ENCODE data around the gene LAMA1.

LAMA1 gene

GRCh38 chr18:7111134-7111533 lies 6.5 kb downstream of the LAMA1 start:
- H3K9me3 ChIP-seq (ENCODE audit: control extremely low read depth in 1 of 5, control insufficient read depth in 4 of 5, insufficient read depth in 2 of 5, low read depth in 1 of 5, low read length in 4 of 5) = peaks cover 0 to 3% (median 0%) of the 10 kb centered on the region in 5 experiments

GRCh38 chr18:7105943-7106342 lies 11.7 kb downstream of the LAMA1 start:
- Histone ChIP-seq H3K27me3 (replicated peaks in 2 of 5; ENCODE audit: control insufficient read depth in 4 of 5, insufficient read depth in 5 of 5, low read length in 4 of 5) (peaks cover 4 to 12% (median 8%) of the 10 kb centered on the region in 5 experiments), H3K4me1 (ENCODE audit: control extremely low read depth in 1 of 4, control insufficient read depth in 4 of 4, insufficient read depth in 4 of 4, low read length in 3 of 4) (no peaks in the 10 kb centered on the region), H3K9me3 (ENCODE audit: control extremely low read depth in 1 of 5, control insufficient read depth in 4 of 5, insufficient read depth in 2 of 5, low read depth in 1 of 5, low read length in 4 of 5) (no peaks in the 10 kb centered on the region), H3K36me3 (ENCODE audit: control insufficient read depth in 4 of 4, insufficient read depth in 4 of 4, low read length in 3 of 4) (no peaks in the 10 kb centered on the region), H3K27ac (ENCODE audit: insufficient read depth in 1 of 2, low read depth in 1 of 2, low read length in 2 of 2, poor library complexity in 1 of 2, severe bottlenecking in 2 of 2) (no peak overlapping the region), H3K4me3 (ENCODE audit: control insufficient read depth in 1 of 7, extremely low read depth in 1 of 7, insufficient read depth in 4 of 7, low read depth in 2 of 7, low read length in 6 of 7) (no peak overlapping the region)
- 95% methylated on average over 4 of the region's 5 CpGs for WGBS (ENCODE audit: insufficient coverage)
- POLR2A ChIA-PET = no interaction called here
- no peak for DNase-seq
- CTCF ChIA-PET = no interaction called here

More at GRCh38 chr18:7111134-7111533, 6.5 kb downstream of the LAMA1 start:
- no peak for DNase-seq
- 100% methylated on average over 2 of the region's 2 CpGs for WGBS (ENCODE audit: insufficient coverage)
- H3K36me3 ChIP-seq (ENCODE audit: control insufficient read depth in 4 of 4, insufficient read depth in 4 of 4, low read length in 3 of 4) = no peaks in the 10 kb centered on the region
- H3K4me1 ChIP-seq (ENCODE audit: control extremely low read depth in 1 of 4, control insufficient read depth in 4 of 4, insufficient read depth in 4 of 4, low read length in 3 of 4) = peaks cover 0 to 4% (median under 1%) of the 10 kb centered on the region in 4 experiments
- POLR2A ChIA-PET = no interaction called here
- no peak overlapping the region for H3K4me3 ChIP-seq (ENCODE audit: control insufficient read depth in 1 of 7, extremely low read depth in 1 of 7, insufficient read depth in 4 of 7, low read depth in 2 of 7, low read length in 6 of 7)
- CTCF ChIA-PET = no interaction called here
- H3K27me3 ChIP-seq (replicated peaks in 2 of 5; ENCODE audit: control insufficient read depth in 4 of 5, insufficient read depth in 5 of 5, low read length in 4 of 5) = peaks cover 5 to 47% (median 32%) of the 10 kb centered on the region in 5 experiments
- H3K27ac ChIP-seq (ENCODE audit: insufficient read depth in 1 of 2, low read depth in 1 of 2, low read length in 2 of 2, poor library complexity in 1 of 2, severe bottlenecking in 2 of 2) = no peak overlapping the region

- 89% methylated on average over 1 of the region's 7 CpGs for WGBS (ENCODE audit: insufficient coverage)
- ChIA-PET POLR2A (no interaction called here), CTCF (no interaction called here)
- H3K4me3 ChIP-seq (ENCODE audit: control insufficient read depth in 1 of 7, extremely low read depth in 1 of 7, insufficient read depth in 4 of 7, low read depth in 2 of 7, low read length in 6 of 7) = no peak overlapping the region
- H3K27me3 ChIP-seq (replicated peaks in 2 of 5; ENCODE audit: control insufficient read depth in 4 of 5, insufficient read depth in 5 of 5, low read length in 4 of 5) = peaks cover under 1 to 10% (median 8%) of the 10 kb centered on the region in 5 experiments
- H3K27ac ChIP-seq (ENCODE audit: insufficient read depth in 1 of 2, low read depth in 1 of 2, low read length in 2 of 2, poor library complexity in 1 of 2, severe bottlenecking in 2 of 2) = no peak overlapping the region
- no peaks in the 10 kb centered on the region for H3K36me3 ChIP-seq (ENCODE audit: control insufficient read depth in 4 of 4, insufficient read depth in 4 of 4, low read length in 3 of 4)
- H3K4me1 ChIP-seq (ENCODE audit: control extremely low read depth in 1 of 4, control insufficient read depth in 4 of 4, insufficient read depth in 4 of 4, low read length in 3 of 4) = no peaks in the 10 kb centered on the region
- DNase-seq = no peak
- H3K9me3 ChIP-seq (ENCODE audit: control extremely low read depth in 1 of 5, control insufficient read depth in 4 of 5, insufficient read depth in 2 of 5, low read depth in 1 of 5, low read length in 4 of 5) = no peaks in the 10 kb centered on the region
Measured at GRCh38 chr18:7105268-7105667, 12.3 kb downstream of the LAMA1 start.

GRCh38 chr18:7104649-7105048 lies 12.9 kb downstream of the LAMA1 start:
- CTCF ChIA-PET = no interaction called here
- POLR2A ChIA-PET = no interaction called here
- 100% methylated on average over 4 of the region's 4 CpGs for WGBS (ENCODE audit: insufficient coverage)

GRCh38 chr18:7102131-7102530 lies 15.5 kb downstream of the LAMA1 start:
- no peaks in the 10 kb centered on the region for H3K36me3 ChIP-seq (ENCODE audit: control insufficient read depth in 4 of 4, insufficient read depth in 4 of 4, low read length in 3 of 4)
- no CpG with 5 or more reads among the region's 2 CpGs for WGBS (ENCODE audit: insufficient coverage)
- DNase-seq = no peak
- ChIA-PET POLR2A (no interaction called here), CTCF (no interaction called here)
- H3K4me1 ChIP-seq (ENCODE audit: control extremely low read depth in 1 of 4, control insufficient read depth in 4 of 4, insufficient read depth in 4 of 4, low read length in 3 of 4) = no peaks in the 10 kb centered on the region
- H3K27ac ChIP-seq (ENCODE audit: insufficient read depth in 1 of 2, low read depth in 1 of 2, low read length in 2 of 2, poor library complexity in 1 of 2, severe bottlenecking in 2 of 2) = no peak overlapping the region
- no peaks in the 10 kb centered on the region for H3K9me3 ChIP-seq (ENCODE audit: control extremely low read depth in 1 of 5, control insufficient read depth in 4 of 5, insufficient read depth in 2 of 5, low read depth in 1 of 5, low read length in 4 of 5)
- no peak overlapping the region for H3K4me3 ChIP-seq (ENCODE audit: control insufficient read depth in 1 of 7, extremely low read depth in 1 of 7, insufficient read depth in 4 of 7, low read depth in 2 of 7, low read length in 6 of 7)
- peaks cover 0 to 4% (median 0%) of the 10 kb centered on the region in 5 experiments for H3K27me3 ChIP-seq (replicated peaks in 2 of 5; ENCODE audit: control insufficient read depth in 4 of 5, insufficient read depth in 5 of 5, low read length in 4 of 5)

More at GRCh38 chr18:7104649-7105048, 12.9 kb downstream of the LAMA1 start:
- H3K27me3 ChIP-seq (replicated peaks in 2 of 5; ENCODE audit: control insufficient read depth in 4 of 5, insufficient read depth in 5 of 5, low read length in 4 of 5) = peaks cover 0 to 10% (median 7%) of the 10 kb centered on the region in 5 experiments
- no peaks in the 10 kb centered on the region for H3K4me1 ChIP-seq (ENCODE audit: control extremely low read depth in 1 of 4, control insufficient read depth in 4 of 4, insufficient read depth in 4 of 4, low read length in 3 of 4)
- no peak for DNase-seq
- no peak overlapping the region for H3K27ac ChIP-seq (ENCODE audit: insufficient read depth in 1 of 2, low read depth in 1 of 2, low read length in 2 of 2, poor library complexity in 1 of 2, severe bottlenecking in 2 of 2)
- H3K4me3 ChIP-seq (ENCODE audit: control insufficient read depth in 1 of 7, extremely low read depth in 1 of 7, insufficient read depth in 4 of 7, low read depth in 2 of 7, low read length in 6 of 7) = no peak overlapping the region
- H3K36me3 ChIP-seq (ENCODE audit: control insufficient read depth in 4 of 4, insufficient read depth in 4 of 4, low read length in 3 of 4) = no peaks in the 10 kb centered on the region
- no peaks in the 10 kb centered on the region for H3K9me3 ChIP-seq (ENCODE audit: control extremely low read depth in 1 of 5, control insufficient read depth in 4 of 5, insufficient read depth in 2 of 5, low read depth in 1 of 5, low read length in 4 of 5)

GRCh38 chr18:7096838-7097237 lies 20.8 kb downstream of the LAMA1 start:
- Histone ChIP-seq H3K4me1 (ENCODE audit: control extremely low read depth in 1 of 4, control insufficient read depth in 4 of 4, insufficient read depth in 4 of 4, low read length in 3 of 4) (no peaks in the 10 kb centered on the region), H3K27me3 (replicated peaks in 2 of 5; ENCODE audit: control insufficient read depth in 4 of 5, insufficient read depth in 5 of 5, low read length in 4 of 5) (no peaks in the 10 kb centered on the region), H3K27ac (ENCODE audit: insufficient read depth in 1 of 2, low read depth in 1 of 2, low read length in 2 of 2, poor library complexity in 1 of 2, severe bottlenecking in 2 of 2) (no peak overlapping the region), H3K4me3 (ENCODE audit: control insufficient read depth in 1 of 7, extremely low read depth in 1 of 7, insufficient read depth in 4 of 7, low read depth in 2 of 7, low read length in 6 of 7) (no peak overlapping the region), H3K9me3 (ENCODE audit: control extremely low read depth in 1 of 5, control insufficient read depth in 4 of 5, insufficient read depth in 2 of 5, low read depth in 1 of 5, low read length in 4 of 5) (no peaks in the 10 kb centered on the region), H3K36me3 (ENCODE audit: control insufficient read depth in 4 of 4, insufficient read depth in 4 of 4, low read length in 3 of 4) (no peaks in the 10 kb centered on the region)
- no peak for DNase-seq
- ChIA-PET POLR2A (no interaction called here), CTCF (no interaction called here)
- 78% methylated on average over 5 of the region's 7 CpGs for WGBS (ENCODE audit: insufficient coverage)

- no peaks in the 10 kb centered on the region for H3K4me1 ChIP-seq (ENCODE audit: control extremely low read depth in 1 of 4, control insufficient read depth in 4 of 4, insufficient read depth in 4 of 4, low read length in 3 of 4)
- no peak for DNase-seq
- POLR2A ChIA-PET = no interaction called here
- H3K27ac ChIP-seq (ENCODE audit: insufficient read depth in 1 of 2, low read depth in 1 of 2, low read length in 2 of 2, poor library complexity in 1 of 2, severe bottlenecking in 2 of 2) = no peak overlapping the region
- H3K27me3 ChIP-seq (replicated peaks in 2 of 5; ENCODE audit: control insufficient read depth in 4 of 5, insufficient read depth in 5 of 5, low read length in 4 of 5) = peaks cover 0 to 3% (median 0%) of the 10 kb centered on the region in 5 experiments
- no peak overlapping the region for H3K4me3 ChIP-seq (ENCODE audit: control insufficient read depth in 1 of 7, extremely low read depth in 1 of 7, insufficient read depth in 4 of 7, low read depth in 2 of 7, low read length in 6 of 7)
- H3K9me3 ChIP-seq (ENCODE audit: control extremely low read depth in 1 of 5, control insufficient read depth in 4 of 5, insufficient read depth in 2 of 5, low read depth in 1 of 5, low read length in 4 of 5) = no peaks in the 10 kb centered on the region
- H3K36me3 ChIP-seq (ENCODE audit: control insufficient read depth in 4 of 4, insufficient read depth in 4 of 4, low read length in 3 of 4) = no peaks in the 10 kb centered on the region
- CTCF ChIA-PET = no interaction called here
Measured at GRCh38 chr18:7094427-7094826, 23.2 kb downstream of the LAMA1 start.

All from common myeloid progenitor, CD34-positive (primary cell).